DMS 273 (cell line): Measurements from ENCODE around the gene NRSN2.
"Not testable (repeated sequence)": the region's sequence is repeated elsewhere in the genome, so short reads cannot be mapped to it uniquely, and the experiment has no call there.

Experiments
- DNase-seq: peaks from one replicate; lab custom pipeline; 2025; ENCODE audit not compliant: unreplicated experiment; lab: John Stamatoyannopoulos, UW

The NRSN2 gene

GRCh38 chr20:373171-373890 lies 26.4 kb downstream of the NRSN2 start:
- DNase-seq: peak; percentile 47

DNA sequence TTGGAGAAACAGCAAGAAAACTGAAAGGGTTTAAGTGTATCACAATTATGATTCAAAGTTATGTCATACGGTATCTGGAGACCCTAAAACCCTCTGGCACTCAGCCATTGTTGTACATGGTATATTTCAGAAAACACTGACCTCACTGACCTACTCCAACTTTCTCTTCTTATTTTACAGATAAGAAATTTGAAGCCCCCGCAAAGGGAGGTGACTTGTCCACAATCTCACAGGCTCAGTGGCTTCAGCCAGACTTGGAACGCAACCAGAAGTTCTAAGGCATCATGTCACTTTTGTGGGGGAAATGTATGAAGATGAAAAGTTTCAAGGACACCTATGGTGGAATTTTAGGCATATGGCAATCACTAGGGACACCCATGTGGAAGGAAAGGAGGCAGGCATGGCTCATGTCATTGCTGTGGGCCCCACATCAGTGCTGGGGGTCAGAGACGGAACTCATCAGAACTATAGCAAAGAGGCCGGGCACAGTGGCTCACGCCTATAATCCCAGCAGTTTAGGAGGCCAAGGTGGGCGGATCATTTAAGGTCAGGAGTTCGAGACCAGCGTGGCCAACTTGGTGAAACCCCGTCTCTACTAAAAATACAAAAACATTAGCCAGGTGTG lies 28.5 kb downstream of the NRSN2 start:
- no peak for DNase-seq

GRCh38 chr20:376089-376488 lies 29.2 kb downstream of the NRSN2 start:
- no peak for DNase-seq

DNA sequence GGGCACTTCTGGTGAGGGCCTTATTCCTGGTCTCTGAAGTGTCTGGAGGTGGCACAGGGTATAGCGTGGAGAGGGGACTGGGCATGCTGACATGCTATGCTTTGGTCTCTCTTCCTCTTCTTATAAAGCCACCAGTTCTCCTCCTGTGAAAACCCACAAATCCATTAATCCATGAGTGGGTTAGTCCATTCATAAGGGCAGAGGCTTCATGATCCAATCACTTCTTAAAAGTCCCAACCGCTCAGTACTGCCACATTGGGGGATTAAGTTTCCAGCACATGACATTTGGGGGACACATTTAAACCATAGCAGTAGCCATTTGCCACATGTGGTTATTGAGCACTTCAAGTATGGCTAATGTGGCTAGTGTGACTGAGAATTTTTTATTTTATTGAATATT lies 29.8 kb downstream of the NRSN2 start:
- no peak for DNase-seq

DNA sequence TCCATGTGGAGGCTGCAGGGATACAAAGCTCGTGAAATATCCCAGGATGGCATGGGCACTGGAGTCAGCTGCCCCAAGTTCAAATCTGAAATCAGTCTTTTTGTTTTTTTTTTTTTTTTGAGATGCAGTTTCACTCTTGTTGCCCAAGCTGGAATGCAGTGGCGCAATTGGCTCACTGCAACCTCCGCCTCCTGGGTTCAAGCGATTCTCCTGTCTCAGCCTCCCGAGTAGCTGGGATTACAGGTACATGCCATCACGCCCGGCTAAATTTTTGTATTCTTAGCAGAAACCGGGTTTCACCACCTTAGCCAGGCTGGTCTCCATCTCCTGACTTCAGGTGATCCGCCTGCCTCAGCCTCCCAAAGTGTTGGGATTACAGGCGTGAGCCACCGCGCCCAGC lies 30.7 kb downstream of the NRSN2 start:
- not testable (repeated sequence) for DNase-seq

GRCh38 chr20:378961-379336 lies 32.0 kb downstream of the NRSN2 start:
- DNase-seq: no peak

- peak; percentile 84 for DNase-seq
Measured at GRCh38 chr20:380763-381580, 34.1 kb downstream of the NRSN2 start.

GRCh38 chr20:381581-382290 lies 34.8 kb downstream of the NRSN2 start:
- peak; percentile 89 for DNase-seq

- DNase-seq: no peak
Measured at GRCh38 chr20:382291-383115, 35.6 kb downstream of the NRSN2 start.

- DNase-seq: no peak
Measured at GRCh38 chr20:383889-384288, 37.0 kb downstream of the NRSN2 start.

GRCh38 chr20:384723-385122 lies 37.8 kb downstream of the NRSN2 start:
- DNase-seq: no peak

GRCh38 chr20:385448-385847 lies 38.5 kb downstream of the NRSN2 start:
- no peak for DNase-seq

- not testable (repeated sequence) for DNase-seq
Measured at GRCh38 chr20:386634-387033, 39.7 kb downstream of the NRSN2 start.

DNA sequence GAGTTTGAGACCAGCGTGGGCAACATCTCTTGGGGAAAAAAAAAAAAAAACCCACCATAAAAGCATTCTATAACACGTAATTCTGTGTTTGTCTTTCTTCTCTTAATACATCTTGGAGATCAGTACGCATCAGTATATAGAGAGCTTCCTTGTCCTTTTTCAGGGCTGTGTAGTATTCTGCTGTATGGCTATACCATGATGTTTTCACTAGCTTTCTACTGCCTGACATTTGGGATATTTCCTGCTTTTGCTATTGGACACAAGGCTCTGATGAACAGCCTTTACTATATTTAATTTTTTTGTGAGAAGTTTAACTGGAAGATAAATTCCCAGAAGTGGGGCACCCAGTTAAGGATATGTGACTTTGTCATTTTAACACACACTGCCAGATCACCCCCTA lies 40.6 kb downstream of the NRSN2 start:
- no peak for DNase-seq

- no peak for DNase-seq
Measured at GRCh38 chr20:388034-388994, 41.4 kb downstream of the NRSN2 start.

DNA sequence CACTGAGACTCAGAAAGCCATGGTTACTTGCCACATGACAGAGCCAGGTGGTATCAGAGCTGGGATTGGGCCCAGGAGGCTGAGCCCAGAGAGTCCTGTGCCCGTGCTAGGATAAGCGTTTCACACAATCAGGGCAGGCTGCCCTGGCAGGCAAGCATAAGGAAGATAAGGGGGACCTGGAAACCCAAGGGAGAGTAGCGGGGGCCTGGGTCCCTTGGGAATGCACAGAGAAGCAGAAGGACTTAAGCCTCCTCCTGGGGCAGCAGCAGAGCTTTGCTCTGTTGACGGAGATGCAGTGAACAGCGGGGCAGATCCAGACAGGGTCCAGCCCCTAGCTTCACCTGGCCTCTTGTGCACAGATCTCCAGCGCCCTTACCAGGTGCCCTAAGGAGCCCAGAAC lies 42.3 kb downstream of the NRSN2 start:
- DNase-seq: no peak

GRCh38 chr20:391041-391711 lies 44.3 kb downstream of the NRSN2 start:
- DNase-seq: no peak

- not testable (repeated sequence) for DNase-seq
Measured at GRCh38 chr20:393296-393695, 46.4 kb downstream of the NRSN2 start.

- DNase-seq: no peak
Measured at GRCh38 chr20:396252-396618, 49.3 kb downstream of the NRSN2 start.
